ENCODE measurements around the gene KNTC1. TPM values are rescaled to one million over a fixed set of nuclear protein-coding genes. Genes with fewer than 3 reads are reported as not detected.
A peak's percentile ranks its signal among the peaks of the same experiment; 100 is the strongest.

The KNTC1 gene
- total and polyA plus RNA-seq, 2 of the 8 experiments (the other 6 are each of a cell fraction or from before 2014, with no cell fraction given): 52.7 to 80.2 TPM

DNA sequence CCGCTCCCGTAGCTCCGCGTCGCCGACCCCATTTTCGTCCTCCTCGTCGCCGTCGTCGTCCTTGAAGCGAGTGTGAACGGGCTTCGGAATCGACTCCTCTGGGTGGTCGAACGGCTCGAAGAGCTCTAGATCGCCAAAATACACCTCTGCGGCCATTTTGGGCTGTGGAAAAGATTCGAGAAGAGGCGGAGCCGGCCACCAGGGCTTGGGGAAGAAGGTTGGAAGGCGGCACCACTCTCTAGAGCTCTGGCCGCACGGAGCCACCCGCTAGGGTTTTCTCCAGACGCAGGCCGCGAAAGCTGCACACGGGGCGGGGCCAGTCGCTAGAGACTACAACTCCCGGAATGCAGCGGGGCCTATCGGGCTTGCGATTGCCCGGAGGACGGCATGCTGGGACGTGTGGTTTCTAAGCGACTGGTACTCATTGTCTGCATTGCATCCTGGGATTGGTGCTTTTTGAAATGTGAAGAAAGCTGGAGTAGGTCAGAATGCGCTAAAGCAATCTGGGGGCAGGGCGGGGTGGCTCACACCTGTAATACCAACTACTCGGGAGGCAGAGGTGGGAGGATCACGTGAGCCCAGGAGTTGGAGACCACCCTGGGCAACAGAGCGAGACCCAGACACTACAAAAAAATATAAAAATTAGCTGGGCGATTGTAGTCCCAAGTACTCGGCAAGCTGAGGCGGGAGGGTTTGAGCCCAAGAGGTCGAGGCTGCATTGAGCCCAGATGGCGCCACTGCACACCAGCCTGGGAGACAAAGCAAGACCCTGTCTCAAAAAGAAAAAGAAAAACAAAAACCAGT lies 26.2 kb upstream of the KNTC1 start, which contains the start of gene ZCCHC8 (continued):
- peak; percentile 54 for TF ChIP-seq NANOG (IDR thresholded peaks at IDR 0.05; ENCODE audit: insufficient read depth, low read depth, low read length, poor library complexity, severe bottlenecking)
- peak; percentile 43; the same call in 1 of the 2 replicates for TF ChIP-seq EGR1 (IDR thresholded peaks at IDR 0.05; ENCODE audit: borderline replicate concordance, low read depth, low read length)
- peak; percentile 69 for TF ChIP-seq SP1 (IDR thresholded peaks at IDR 0.05; ENCODE audit: low read depth, low read length)
- no peak for TF ChIP-seq CHD1 (IDR thresholded peaks at IDR 0.05; ENCODE audit: low read depth, low read length)
- TF ChIP-seq, protein P1, sequence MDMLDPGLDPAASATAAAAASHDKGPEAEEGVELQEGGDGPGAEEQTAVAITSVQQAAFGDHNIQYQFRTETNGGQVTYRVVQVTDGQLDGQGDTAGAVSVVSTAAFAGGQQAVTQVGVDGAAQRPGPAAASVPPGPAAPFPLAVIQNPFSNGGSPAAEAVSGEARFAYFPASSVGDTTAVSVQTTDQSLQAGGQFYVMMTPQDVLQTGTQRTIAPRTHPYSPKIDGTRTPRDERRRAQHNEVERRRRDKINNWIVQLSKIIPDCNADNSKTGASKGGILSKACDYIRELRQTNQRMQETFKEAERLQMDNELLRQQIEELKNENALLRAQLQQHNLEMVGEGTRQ (IDR thresholded peaks at IDR 0.05; ENCODE audit: low read length): peak; percentile 79
- no peak for TF ChIP-seq TCF12 (IDR thresholded peaks at IDR 0.05; ENCODE audit: low read depth, low read length)
- TF ChIP-seq SP4 (IDR thresholded peaks at IDR 0.05; ENCODE audit: low read length): peak; percentile 56; the same call in 1 of the 2 replicates
- peak; percentile 79 for TF ChIP-seq TEAD4 (IDR thresholded peaks at IDR 0.05; ENCODE audit: low read depth, low read length)
- TF ChIP-seq SIX5 (IDR thresholded peaks at IDR 0.05; ENCODE audit: low read depth, low read length): peak; percentile 94
- TF ChIP-seq, protein P2, sequence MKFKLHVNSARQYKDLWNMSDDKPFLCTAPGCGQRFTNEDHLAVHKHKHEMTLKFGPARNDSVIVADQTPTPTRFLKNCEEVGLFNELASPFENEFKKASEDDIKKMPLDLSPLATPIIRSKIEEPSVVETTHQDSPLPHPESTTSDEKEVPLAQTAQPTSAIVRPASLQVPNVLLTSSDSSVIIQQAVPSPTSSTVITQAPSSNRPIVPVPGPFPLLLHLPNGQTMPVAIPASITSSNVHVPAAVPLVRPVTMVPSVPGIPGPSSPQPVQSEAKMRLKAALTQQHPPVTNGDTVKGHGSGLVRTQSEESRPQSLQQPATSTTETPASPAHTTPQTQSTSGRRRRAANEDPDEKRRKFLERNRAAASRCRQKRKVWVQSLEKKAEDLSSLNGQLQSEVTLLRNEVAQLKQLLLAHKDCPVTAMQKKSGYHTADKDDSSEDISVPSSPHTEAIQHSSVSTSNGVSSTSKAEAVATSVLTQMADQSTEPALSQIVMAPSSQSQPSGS (IDR thresholded peaks at IDR 0.05; ENCODE audit: low read length): no peak; the same call in 1 of the 2 replicates
- 0 out of 2 replicates have a peak, but pooled peaks have one; percentile 15 for TF ChIP-seq CEBPB (IDR thresholded peaks at IDR 0.05; ENCODE audit: low read depth, low read length)
- TF ChIP-seq, protein P3, sequence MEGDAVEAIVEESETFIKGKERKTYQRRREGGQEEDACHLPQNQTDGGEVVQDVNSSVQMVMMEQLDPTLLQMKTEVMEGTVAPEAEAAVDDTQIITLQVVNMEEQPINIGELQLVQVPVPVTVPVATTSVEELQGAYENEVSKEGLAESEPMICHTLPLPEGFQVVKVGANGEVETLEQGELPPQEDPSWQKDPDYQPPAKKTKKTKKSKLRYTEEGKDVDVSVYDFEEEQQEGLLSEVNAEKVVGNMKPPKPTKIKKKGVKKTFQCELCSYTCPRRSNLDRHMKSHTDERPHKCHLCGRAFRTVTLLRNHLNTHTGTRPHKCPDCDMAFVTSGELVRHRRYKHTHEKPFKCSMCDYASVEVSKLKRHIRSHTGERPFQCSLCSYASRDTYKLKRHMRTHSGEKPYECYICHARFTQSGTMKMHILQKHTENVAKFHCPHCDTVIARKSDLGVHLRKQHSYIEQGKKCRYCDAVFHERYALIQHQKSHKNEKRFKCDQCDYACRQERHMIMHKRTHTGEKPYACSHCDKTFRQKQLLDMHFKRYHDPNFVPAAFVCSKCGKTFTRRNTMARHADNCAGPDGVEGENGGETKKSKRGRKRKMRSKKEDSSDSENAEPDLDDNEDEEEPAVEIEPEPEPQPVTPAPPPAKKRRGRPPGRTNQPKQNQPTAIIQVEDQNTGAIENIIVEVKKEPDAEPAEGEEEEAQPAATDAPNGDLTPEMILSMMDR (IDR thresholded peaks at IDR 0.05; ENCODE audit: control extremely low read depth in 1 of 3, insufficient read depth in 1 of 3, low read depth in 1 of 3, low read length in 3 of 3): peak; percentile 5 to 24 (median 19); a peak in 2 of 4 replicates
- TF ChIP-seq EZH2 (IDR thresholded peaks at IDR 0.05; ENCODE audit: low read depth, low read length, severe bottlenecking): no peak
